ENCODE measurements around the gene TMED1. TPM values are rescaled to one million over a fixed set of nuclear protein-coding genes. Genes with fewer than 3 reads are reported as not detected.

The TMED1 gene
- total and polyA plus RNA-seq, 10 donors: 13.1 to 30.5 (median 19.3) TPM

DNA sequence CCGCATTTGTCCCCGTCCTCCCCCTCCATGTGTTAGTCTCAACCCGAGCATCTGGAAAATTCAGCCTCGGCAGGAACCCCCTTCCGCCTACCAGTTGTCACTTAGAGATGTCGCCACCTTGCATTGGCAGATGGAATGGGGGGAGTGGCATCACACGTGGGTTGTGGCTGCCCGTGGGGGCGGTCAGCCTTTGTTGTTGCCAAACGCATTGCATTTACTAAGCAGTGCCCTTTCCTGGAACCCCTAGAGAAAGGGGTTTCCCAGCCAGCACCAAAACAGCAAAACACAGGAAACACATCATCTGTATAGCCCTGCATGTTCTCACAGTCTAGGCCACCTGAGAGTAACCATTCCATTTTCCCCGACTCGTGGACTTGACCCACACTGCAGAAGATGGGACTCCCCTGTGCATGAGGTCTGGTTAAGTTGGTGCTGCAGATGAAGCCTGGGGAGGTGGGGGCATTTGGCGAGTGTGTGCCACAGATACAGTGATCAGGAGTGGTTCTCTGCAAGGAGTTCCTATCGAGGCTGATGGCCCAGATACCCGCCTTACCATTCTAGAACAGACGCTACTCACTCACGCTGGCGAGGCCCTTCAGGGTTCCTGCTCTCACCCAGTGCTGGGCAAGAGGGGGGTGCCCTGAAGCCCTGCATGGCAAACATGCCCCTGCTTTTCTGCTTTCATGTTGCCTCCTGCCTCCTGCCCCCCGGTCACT is 38.3 kb downstream of the TMED1 start:
- Histone ChIP-seq H3K36me3 (peaks cover 2 to 100% (median 88%) of the 10 kb centered on the region in 6 donors), H3K27ac (peak overlapping the region in 7 of 8 donors; percentile 23 to 84 (median 61)), H3K4me3 (peak overlapping the region in 1 of 8 donors; percentile 43), H3K9me3 (no peaks in the 10 kb centered on the region), H3K27me3 (replicated peaks in 1 of 7) (no peaks in the 10 kb centered on the region), H3K4me1 (peaks cover 0 to 43% (median 25%) of the 10 kb centered on the region in 6 donors)
- peak; percentile 88 for DNase-seq
- WGBS, 5 donors: 55 to 65% (median 60%) methylated on average over 19 of the region's 19 CpGs
- TF ChIP-seq, protein P1, sequence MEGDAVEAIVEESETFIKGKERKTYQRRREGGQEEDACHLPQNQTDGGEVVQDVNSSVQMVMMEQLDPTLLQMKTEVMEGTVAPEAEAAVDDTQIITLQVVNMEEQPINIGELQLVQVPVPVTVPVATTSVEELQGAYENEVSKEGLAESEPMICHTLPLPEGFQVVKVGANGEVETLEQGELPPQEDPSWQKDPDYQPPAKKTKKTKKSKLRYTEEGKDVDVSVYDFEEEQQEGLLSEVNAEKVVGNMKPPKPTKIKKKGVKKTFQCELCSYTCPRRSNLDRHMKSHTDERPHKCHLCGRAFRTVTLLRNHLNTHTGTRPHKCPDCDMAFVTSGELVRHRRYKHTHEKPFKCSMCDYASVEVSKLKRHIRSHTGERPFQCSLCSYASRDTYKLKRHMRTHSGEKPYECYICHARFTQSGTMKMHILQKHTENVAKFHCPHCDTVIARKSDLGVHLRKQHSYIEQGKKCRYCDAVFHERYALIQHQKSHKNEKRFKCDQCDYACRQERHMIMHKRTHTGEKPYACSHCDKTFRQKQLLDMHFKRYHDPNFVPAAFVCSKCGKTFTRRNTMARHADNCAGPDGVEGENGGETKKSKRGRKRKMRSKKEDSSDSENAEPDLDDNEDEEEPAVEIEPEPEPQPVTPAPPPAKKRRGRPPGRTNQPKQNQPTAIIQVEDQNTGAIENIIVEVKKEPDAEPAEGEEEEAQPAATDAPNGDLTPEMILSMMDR (IDR thresholded peaks at IDR 0.05 in 8 of 11, conservative IDR thresholded peaks at IDR 0.05 in 3 of 11): no peak
- TF ChIP-seq POLR2AphosphoS5 (IDR thresholded peaks at IDR 0.05): peak in 2 of 3 donors; percentile 48 to 52
- intact Hi-C loops (cut with DNase I; ENCODE audit: low total_unique reads): no loop called here

GRCh38 chr19:10797078-10797477 is 38.9 kb downstream of the TMED1 start:
- TF ChIP-seq, protein P1 (IDR thresholded peaks at IDR 0.05 in 8 of 11, conservative IDR thresholded peaks at IDR 0.05 in 3 of 11): no peak
- no peak for TF ChIP-seq POLR2A (IDR thresholded peaks at IDR 0.05)
- no peak for TF ChIP-seq POLR2AphosphoS5 (IDR thresholded peaks at IDR 0.05)
- no peak for DNase-seq
- Histone ChIP-seq H3K9me3 (no peaks in the 10 kb centered on the region), H3K36me3 (peaks cover 2 to 100% (median 86%) of the 10 kb centered on the region in 6 donors), H3K27me3 (replicated peaks in 1 of 7) (no peaks in the 10 kb centered on the region), H3K4me1 (peaks cover 0 to 43% (median 25%) of the 10 kb centered on the region in 6 donors), H3K27ac (peak overlapping the region in 7 of 8 donors; percentile 20 to 84 (median 61)), H3K4me3 (peak overlapping the region in 1 of 8 donors; percentile 43)
- 71 to 87% (median 84%) methylated on average over 14 of the region's 14 CpGs for WGBS, 5 donors
- intact Hi-C loops (cut with DNase I; ENCODE audit: low total_unique reads): no loop called here

DNA sequence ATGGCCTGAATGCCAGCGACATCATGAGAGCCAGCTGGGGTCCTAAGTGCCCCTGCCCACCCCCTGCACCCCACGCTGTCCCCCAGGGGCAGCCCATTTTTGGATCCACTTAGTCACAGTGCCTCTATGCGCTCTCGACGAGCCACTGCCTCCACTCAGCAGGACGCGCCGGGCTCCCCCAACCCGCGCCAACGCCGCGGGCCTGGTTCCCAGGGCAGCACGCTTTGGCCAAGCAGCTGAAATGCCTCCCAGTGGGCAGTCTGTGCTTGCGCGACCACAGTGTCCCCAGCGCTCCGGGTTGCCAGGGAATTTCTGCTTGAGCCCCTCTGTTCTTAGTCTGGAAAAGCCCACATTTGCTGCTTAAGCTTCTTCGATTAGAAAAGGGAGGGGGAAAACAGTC is 39.4 kb downstream of the TMED1 start:
- H3K36me3 ChIP-seq: peaks cover 2 to 100% (median 87%) of the 10 kb centered on the region in 6 donors
- H3K9me3 ChIP-seq: no peaks in the 10 kb centered on the region
- TF ChIP-seq, protein P1 (IDR thresholded peaks at IDR 0.05 in 8 of 11, conservative IDR thresholded peaks at IDR 0.05 in 3 of 11): no peak
- TF ChIP-seq POLR2AphosphoS5 (IDR thresholded peaks at IDR 0.05): peak in 1 of 3 donors; percentile 44
- no peaks in the 10 kb centered on the region for H3K27me3 ChIP-seq (replicated peaks in 1 of 7)
- H3K4me3 ChIP-seq: peak overlapping the region in 1 of 8 donors; percentile 43
- H3K4me1 ChIP-seq: peaks cover 0 to 43% (median 25%) of the 10 kb centered on the region in 6 donors
- WGBS, 5 donors: 94 to 98% (median 95%) methylated on average over 17 to 19 of the region's 19 CpGs
- peak overlapping the region in 5 of 8 donors; percentile 20 to 84 (median 71) for H3K27ac ChIP-seq
- no peak for DNase-seq
- intact Hi-C loops (cut with DNase I; ENCODE audit: low total_unique reads): no loop called here

DNA sequence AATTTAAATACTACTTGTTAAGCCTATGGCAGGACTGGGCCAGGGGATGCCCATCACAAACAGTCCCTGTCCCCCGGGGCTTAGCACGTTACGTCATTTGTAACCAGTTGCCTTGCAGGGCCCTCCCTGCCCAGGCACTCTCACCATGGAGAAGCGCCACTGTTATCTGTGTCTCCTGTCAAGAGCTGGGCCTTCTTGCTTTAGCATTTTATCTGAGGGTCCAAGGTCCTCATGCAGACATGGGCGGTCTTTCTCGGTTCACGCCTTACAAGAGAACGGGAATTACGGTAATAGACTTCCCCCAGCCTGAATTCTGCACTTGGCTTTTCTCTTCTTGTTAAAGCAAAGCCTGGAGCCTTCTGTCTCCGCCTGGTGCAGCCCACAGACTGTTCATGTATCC is 46.1 kb downstream of the TMED1 start:
- DNase-seq: no peak
- Histone ChIP-seq H3K4me3 (no peak overlapping the region), H3K36me3 (peaks cover 0 to 100% (median 89%) of the 10 kb centered on the region in 6 donors), H3K9me3 (no peaks in the 10 kb centered on the region), H3K27ac (no peak overlapping the region), H3K27me3 (replicated peaks in 1 of 7) (no peaks in the 10 kb centered on the region), H3K4me1 (peaks cover 0 to 15% (median 5%) of the 10 kb centered on the region in 6 donors)
- WGBS, 5 donors: 89 to 94% (median 92%) methylated on average over 10 of the region's 10 CpGs
- intact Hi-C loops (cut with DNase I; ENCODE audit: low total_unique reads): no loop called here
- TF ChIP-seq POLR2A (IDR thresholded peaks at IDR 0.05): no peak
